NOMO-1 (cell line): ENCODE data around the gene ZNF783.
"Not testable (repeated sequence)": the region's sequence is repeated elsewhere in the genome, so short reads cannot be mapped to it uniquely, and the experiment has no call there.

Source experiments
- DNase-seq, 2 experiments: peaks; one replicate each; lab custom pipeline; 2025; ENCODE audit not compliant: unreplicated experiment in 2 of 2; lab: John Stamatoyannopoulos, UW

ZNF783 gene

GRCh38 chr7:149322737-149323136, 60.7 kb downstream of the ZNF783 start:
- no peak for DNase-seq

GRCh38 chr7:149325248-149325647, 63.3 kb downstream of the ZNF783 start:
- DNase-seq = no peak

- DNase-seq = no peak
Observed at GRCh38 chr7:149329265-149329664, 67.3 kb downstream of the ZNF783 start.

GRCh38 chr7:149329766-149330334, 67.9 kb downstream of the ZNF783 start:
- no peak for DNase-seq

GRCh38 chr7:149330914-149331567, 69.0 kb downstream of the ZNF783 start:
- no peak for DNase-seq

GRCh38 chr7:149332602-149333320, 70.8 kb downstream of the ZNF783 start:
- DNase-seq = not testable (repeated sequence)

GRCh38 chr7:149333321-149333717, 71.3 kb downstream of the ZNF783 start:
- DNase-seq = no peak

- no peak for DNase-seq
Observed at GRCh38 chr7:149334219-149334618, 72.2 kb downstream of the ZNF783 start.
